H9 (cell line): Measurements from ENCODE around the gene RAB5IF. TPM values are rescaled to one million over a fixed set of nuclear protein-coding genes. Genes with fewer than 3 reads are reported as not detected.
"Not testable (repeated sequence)": the region's sequence is repeated elsewhere in the genome, so short reads cannot be mapped to it uniquely, and the experiment has no call there.

Experiments used
- DNase-seq: peaks from one replicate; pipeline ENCODE4 v3.0.0-alpha.2; 2017
- H2AFZ ChIP-seq: one replicate; pipeline ENCODE4 v1.6.1; 2013; ENCODE audit warnings: mild to moderate bottlenecking, low read length, control low read depth, moderate library complexity
- H2AK5ac ChIP-seq: 2 replicates; pipeline ENCODE4 v1.6.1; 2013; ENCODE audit warnings: low read length, control low read depth, mixed read lengths; ENCODE audit not compliant: insufficient read length
- H2BK120ac ChIP-seq: one replicate; pipeline ENCODE4 v1.6.1; 2013; ENCODE audit warnings: low read depth, mild to moderate bottlenecking, low read length, control low read depth, inconsistent platforms; ENCODE audit not compliant: poor library complexity, severe bottlenecking
- H2BK12ac ChIP-seq: 2 replicates; pipeline ENCODE4 v1.6.1; 2013; ENCODE audit warnings: low read length, control low read depth, mixed read lengths, low read depth; ENCODE audit not compliant: insufficient read length
- H2BK15ac ChIP-seq: 2 replicates; pipeline ENCODE4 v1.6.1; 2013; ENCODE audit warnings: low read depth, low read length, control low read depth
- H2BK20ac ChIP-seq: one replicate; pipeline ENCODE4 v1.6.1; 2013; ENCODE audit warnings: low read depth, mild to moderate bottlenecking, low read length, control low read depth, inconsistent platforms; ENCODE audit not compliant: poor library complexity, severe bottlenecking
- H2BK5ac ChIP-seq: 2 replicates; pipeline ENCODE4 v1.6.1; 2013; ENCODE audit warnings: low read length, control low read depth, mixed read lengths; ENCODE audit not compliant: insufficient read length
- H3K14ac ChIP-seq: 2 replicates; pipeline ENCODE4 v1.6.1; 2013; ENCODE audit warnings: low read length, control low read depth; ENCODE audit not compliant: insufficient read depth
- H3K18ac ChIP-seq: 2 replicates; pipeline ENCODE4 v1.6.1; 2013; ENCODE audit warnings: low read depth, mild to moderate bottlenecking, mixed read lengths, low read length, control low read depth; ENCODE audit not compliant: insufficient read length
- H3K23ac ChIP-seq: 2 replicates; pipeline ENCODE4 v1.6.1; 2013; ENCODE audit warnings: low read length, control low read depth, mixed read lengths, low read depth; ENCODE audit not compliant: insufficient read length
- H3K23me2 ChIP-seq: 2 replicates; pipeline ENCODE4 v1.6.1; 2013; ENCODE audit warnings: low read depth, mild to moderate bottlenecking, mixed read lengths, low read length, control low read depth; ENCODE audit not compliant: insufficient read length, poor library complexity, severe bottlenecking
- H3K27ac ChIP-seq: 2 replicates; pipeline ENCODE4 v1.5.1; 2013; ENCODE audit warnings: low read length, control low read depth, mixed read lengths, low read depth; ENCODE audit not compliant: insufficient read length
- H3K27me3 ChIP-seq: 2 replicates; pipeline ENCODE4 v1.6.1; 2013; ENCODE audit warnings: low read length, control low read depth, inconsistent platforms; ENCODE audit not compliant: insufficient read depth
- H3K4ac ChIP-seq: 2 replicates; pipeline ENCODE4 v1.6.1; 2013; ENCODE audit warnings: low read depth, mild to moderate bottlenecking, control low read depth, inconsistent platforms, low read length, moderate library complexity
- H3K4me1 ChIP-seq: 2 replicates; pipeline ENCODE4 v1.6.1; 2013; ENCODE audit warnings: low read length, control low read depth, inconsistent platforms; ENCODE audit not compliant: insufficient read depth
- H3K4me2 ChIP-seq: 2 replicates; pipeline ENCODE4 v1.6.1; 2013; ENCODE audit warnings: low read length, control low read depth, mixed read lengths; ENCODE audit not compliant: insufficient read length, insufficient read depth
- H3K56ac ChIP-seq: 2 replicates; pipeline ENCODE4 v1.6.1; 2013; ENCODE audit warnings: low read depth, mild to moderate bottlenecking, mixed read lengths, low read length, control low read depth; ENCODE audit not compliant: insufficient read length
- H3K79me1 ChIP-seq: 2 replicates; pipeline ENCODE4 v1.6.1; 2013; ENCODE audit warnings: low read depth, mild to moderate bottlenecking, moderate library complexity, low read length, control low read depth, inconsistent platforms; ENCODE audit not compliant: insufficient read depth, poor library complexity, severe bottlenecking
- H3K79me2 ChIP-seq: 2 replicates; pipeline ENCODE4 v1.6.1; 2013; ENCODE audit warnings: low read length, control low read depth, inconsistent platforms; ENCODE audit not compliant: insufficient read depth
- H3K9ac ChIP-seq: 2 replicates; pipeline ENCODE4 v1.6.1; 2013; ENCODE audit warnings: low read length, control low read depth, mixed read lengths; ENCODE audit not compliant: insufficient read length; ENCODE audit errors: extremely low read depth
- H3K9me3 ChIP-seq: one replicate; pipeline ENCODE4 v1.6.1; 2013; ENCODE audit warnings: low read depth, low read length, inconsistent platforms; ENCODE audit not compliant: control insufficient read depth
- H3T11ph ChIP-seq: one replicate; pipeline ENCODE4 v1.6.1; 2013; ENCODE audit warnings: mild to moderate bottlenecking, low read length, control low read depth, inconsistent platforms
- H4K20me1 ChIP-seq: one replicate; pipeline ENCODE4 v1.6.1; 2013; ENCODE audit not compliant: control insufficient read depth, insufficient read length, insufficient read depth
- H4K5ac ChIP-seq: 2 replicates; pipeline ENCODE4 v1.6.1; 2013; ENCODE audit warnings: low read depth, mild to moderate bottlenecking, mixed read lengths, low read length, control low read depth; ENCODE audit not compliant: insufficient read length
- H4K8ac ChIP-seq: replicated peaks from 2 replicates; pipeline ENCODE4 v1.6.1; 2013; ENCODE audit warnings: low read length, control low read depth, mixed read lengths, low read depth; ENCODE audit not compliant: insufficient read length
- H4K91ac ChIP-seq: 2 replicates; pipeline ENCODE4 v1.6.1; 2013; ENCODE audit warnings: low read depth, mild to moderate bottlenecking, moderate library complexity, mixed read lengths, low read length, control low read depth; ENCODE audit not compliant: insufficient read length
- H3K27ac Mint-ChIP-seq, 3 experiments: 2 replicates in 2 of 3; 3 replicates in 1 of 3; pipeline ENCODE4 v1.8.0; 2020 to 2021; ENCODE audit warnings: mixed read lengths in 3 of 3, mild to moderate bottlenecking in 1 of 3, moderate library complexity in 1 of 3
- H3K27me3 Mint-ChIP-seq: 2 replicates; pipeline ENCODE4 v1.8.0; 2021; ENCODE audit warnings: low read depth, mild to moderate bottlenecking, moderate library complexity, mixed read lengths
- H3K36me3 Mint-ChIP-seq, 3 experiments: 2 replicates in 2 of 3; 3 replicates in 1 of 3; pipeline ENCODE4 v1.8.0; 2020 to 2021; ENCODE audit warnings: low read depth in 3 of 3, mixed read lengths in 3 of 3; ENCODE audit not compliant: insufficient read depth in 1 of 3
- H3K4me1 Mint-ChIP-seq, 2 experiments: 2 replicates each; pipeline ENCODE4 v1.8.0; 2020; ENCODE audit warnings: mixed read lengths in 2 of 2
- H3K4me3 Mint-ChIP-seq, 2 experiments: 2 replicates in 1 of 2; 3 replicates in 1 of 2; pipeline ENCODE4 v1.8.0; 2020 to 2021; ENCODE audit warnings: mild to moderate bottlenecking in 2 of 2, mixed read lengths in 2 of 2, moderate library complexity in 1 of 2
- H3K9me3 Mint-ChIP-seq, 2 experiments: 2 replicates in 1 of 2; 3 replicates in 1 of 2; pipeline ENCODE4 v1.8.0; 2020; ENCODE audit warnings: mild to moderate bottlenecking in 2 of 2, mixed read lengths in 2 of 2, moderate library complexity in 1 of 2
- CTCF ChIP-seq: fragments of 200-600 bp; sonication (generic); conservative IDR thresholded peaks from 3 replicates; pipeline ENCODE4 v1.8.0; 2021; ENCODE audit warnings: antibody characterized with exemption, mild to moderate bottlenecking
- WGBS: extraction: QIAGEN DNeasy Blood & Tissue Kit; methylation state at CpG from one replicate; pipeline ENCODE4 v1.1.7; 2013; ENCODE audit warnings: missing lambda C conversion rate, low lambda C conversion rate, mixed read lengths; ENCODE audit not compliant: insufficient read length; ENCODE audit errors: extremely low coverage; 5-methylcytosine and 5-hydroxymethylcytosine counted together
- total RNA-seq: library from RNA; stranded (reverse); gene quantifications from 2 replicates; pipeline ENCODE4 v1.2.1, GENCODE V29; 2021

RAB5IF gene
- total RNA-seq, 1 experiment from 2014 or later, result 96.5 TPM

GRCh38 chr20:36563374-36563773, 42.2 kb upstream of the RAB5IF start:
- H3K4me3 Mint-ChIP-seq, result no peak overlapping the region
- DNase-seq, result no peak

GRCh38 chr20:36564078-36564725, 41.4 kb upstream of the RAB5IF start:
- not testable (repeated sequence) for H3K4me2 ChIP-seq, H3K4ac ChIP-seq, H3K23me2 ChIP-seq, H4K20me1 ChIP-seq, H3K9ac ChIP-seq, H4K91ac ChIP-seq, DNase-seq, H3K4me3 Mint-ChIP-seq, H2BK20ac ChIP-seq, H4K8ac ChIP-seq, H3K23ac ChIP-seq, H2BK12ac ChIP-seq, H3K27me3 Mint-ChIP-seq, H3K14ac ChIP-seq, H3T11ph ChIP-seq, H3K27ac Mint-ChIP-seq, H2BK5ac ChIP-seq, H3K9me3 ChIP-seq, H4K5ac ChIP-seq, H2BK120ac ChIP-seq, H3K27me3 ChIP-seq, H3K27ac ChIP-seq, H3K79me1 ChIP-seq, H3K56ac ChIP-seq, H2AFZ ChIP-seq, H3K18ac ChIP-seq, H3K4me1 ChIP-seq, H2BK15ac ChIP-seq, H2AK5ac ChIP-seq, H3K79me2 ChIP-seq
- Mint-ChIP-seq H3K9me3 (peaks cover 12 to 14% of the 10 kb centered on the region in 2 experiments), H3K36me3 (peaks cover 14 to 33% (median 15%) of the 10 kb centered on the region in 3 experiments), H3K4me1 (peaks cover 23 to 29% of the 10 kb centered on the region in 2 experiments)
- WGBS, result no CpG with 5 or more reads among the region's 13 CpGs

More at GRCh38 chr20:36563374-36563773, 42.2 kb upstream of the RAB5IF start:
- Histone ChIP-seq H4K8ac (no peak overlapping the region), H3K79me1 (no peaks in the 10 kb centered on the region), H2BK120ac (no peak overlapping the region), H3K4ac (no peak overlapping the region), H2BK5ac (no peak overlapping the region), H3K79me2 (no peaks in the 10 kb centered on the region; the same call in 1 of the 2 replicates), H3K27ac (no peak overlapping the region), H2BK12ac (no peak overlapping the region), H4K91ac (no peak overlapping the region), H3T11ph (no peak overlapping the region), H3K14ac (no peak overlapping the region), H3K56ac (no peak overlapping the region), H3K9me3 (no peaks in the 10 kb centered on the region), H3K18ac (no peak overlapping the region), H3K23ac (no peak overlapping the region), H4K5ac (no peak overlapping the region), H2BK15ac (no peak overlapping the region), H2AFZ (no peak overlapping the region), H3K23me2 (no peaks in the 10 kb centered on the region), H3K27me3 (no peaks in the 10 kb centered on the region), H3K9ac (no peak overlapping the region), H2AK5ac (no peak overlapping the region), H2BK20ac (no peak overlapping the region), H3K4me2 (no peak overlapping the region), H4K20me1 (no peaks in the 10 kb centered on the region), H3K4me1 (peaks cover 2% of the 10 kb centered on the region; the same call in 1 of the 2 replicates)
- whole genome bisulfite sequencing, result no CpG with 5 or more reads among the region's 1 CpG
- TF ChIP-seq CTCF, result no peak
- H3K27me3 Mint-ChIP-seq, result peaks cover 1% of the 10 kb centered on the region; the same call in 1 of the 2 replicates
- peaks cover 14 to 33% (median 15%) of the 10 kb centered on the region in 3 experiments for H3K36me3 Mint-ChIP-seq
- peaks cover 12 to 14% of the 10 kb centered on the region in 2 experiments for H3K9me3 Mint-ChIP-seq
- H3K27ac Mint-ChIP-seq, result peak overlapping the region in 1 of 3 experiments; percentile 89; a peak in 1 of 7 replicates
- peaks cover 20 to 27% of the 10 kb centered on the region in 2 experiments for H3K4me1 Mint-ChIP-seq
